ENCODE data around the gene MOCS3.

Gene MOCS3, protein sequence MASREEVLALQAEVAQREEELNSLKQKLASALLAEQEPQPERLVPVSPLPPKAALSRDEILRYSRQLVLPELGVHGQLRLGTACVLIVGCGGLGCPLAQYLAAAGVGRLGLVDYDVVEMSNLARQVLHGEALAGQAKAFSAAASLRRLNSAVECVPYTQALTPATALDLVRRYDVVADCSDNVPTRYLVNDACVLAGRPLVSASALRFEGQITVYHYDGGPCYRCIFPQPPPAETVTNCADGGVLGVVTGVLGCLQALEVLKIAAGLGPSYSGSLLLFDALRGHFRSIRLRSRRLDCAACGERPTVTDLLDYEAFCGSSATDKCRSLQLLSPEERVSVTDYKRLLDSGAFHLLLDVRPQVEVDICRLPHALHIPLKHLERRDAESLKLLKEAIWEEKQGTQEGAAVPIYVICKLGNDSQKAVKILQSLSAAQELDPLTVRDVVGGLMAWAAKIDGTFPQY

DNA sequence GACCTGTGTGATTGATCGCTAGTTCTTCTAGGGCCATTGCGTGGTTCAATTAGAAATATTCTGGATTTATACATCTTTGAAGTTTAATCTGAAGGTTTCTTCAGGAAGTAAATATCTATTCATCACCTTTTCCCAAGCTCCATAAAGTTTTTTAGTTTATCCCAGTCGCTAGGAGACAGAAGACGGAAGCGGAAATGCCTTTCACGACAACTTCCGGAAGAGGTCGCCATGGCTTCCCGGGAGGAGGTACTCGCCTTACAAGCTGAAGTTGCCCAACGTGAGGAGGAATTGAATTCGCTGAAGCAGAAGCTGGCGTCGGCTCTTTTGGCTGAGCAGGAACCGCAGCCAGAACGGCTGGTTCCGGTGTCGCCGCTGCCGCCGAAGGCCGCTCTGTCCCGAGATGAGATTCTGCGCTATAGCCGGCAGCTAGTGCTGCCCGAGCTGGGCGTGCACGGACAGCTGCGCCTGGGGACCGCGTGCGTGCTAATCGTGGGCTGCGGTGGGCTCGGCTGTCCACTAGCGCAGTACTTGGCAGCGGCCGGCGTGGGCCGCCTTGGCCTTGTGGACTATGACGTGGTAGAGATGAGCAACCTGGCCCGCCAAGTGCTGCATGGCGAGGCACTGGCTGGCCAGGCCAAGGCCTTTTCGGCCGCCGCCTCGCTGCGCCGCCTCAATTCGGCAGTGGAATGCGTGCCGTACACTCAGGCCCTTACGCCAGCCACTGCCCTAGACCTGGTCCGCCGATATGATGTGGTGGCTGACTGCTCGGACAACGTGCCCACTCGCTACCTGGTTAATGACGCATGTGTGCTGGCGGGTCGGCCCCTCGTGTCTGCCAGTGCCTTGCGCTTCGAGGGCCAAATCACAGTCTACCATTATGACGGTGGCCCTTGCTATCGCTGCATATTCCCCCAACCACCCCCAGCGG lies at the start of gene MOCS3:
Gene MOCS3 (plus strand): TSS at position 204 of the 928 bp plus-strand sequence. CDS start 25 bp downstream, at position 229.
- peak; percentile 91 for DNase-seq

DNA sequence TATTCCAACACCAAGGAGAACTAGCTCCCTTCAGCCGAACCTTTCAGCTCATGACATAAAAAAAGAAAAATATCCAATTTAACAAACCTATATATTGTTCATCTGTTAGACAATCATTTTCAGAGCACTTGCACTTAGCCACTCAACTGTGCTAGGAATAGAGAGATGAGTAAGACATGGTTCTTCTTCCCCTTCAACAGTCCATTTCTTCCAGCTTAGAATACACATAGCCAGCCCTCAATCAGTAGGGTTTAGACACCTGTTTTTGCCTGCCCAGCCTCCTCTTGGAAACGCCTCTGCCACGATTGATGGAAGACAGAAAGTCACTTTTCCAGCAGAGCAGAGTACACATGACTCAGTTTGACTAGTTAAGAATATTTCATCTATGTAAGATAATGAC lies 49.2 kb upstream of the MOCS3 start:
- DNase-seq = no peak

DNA sequence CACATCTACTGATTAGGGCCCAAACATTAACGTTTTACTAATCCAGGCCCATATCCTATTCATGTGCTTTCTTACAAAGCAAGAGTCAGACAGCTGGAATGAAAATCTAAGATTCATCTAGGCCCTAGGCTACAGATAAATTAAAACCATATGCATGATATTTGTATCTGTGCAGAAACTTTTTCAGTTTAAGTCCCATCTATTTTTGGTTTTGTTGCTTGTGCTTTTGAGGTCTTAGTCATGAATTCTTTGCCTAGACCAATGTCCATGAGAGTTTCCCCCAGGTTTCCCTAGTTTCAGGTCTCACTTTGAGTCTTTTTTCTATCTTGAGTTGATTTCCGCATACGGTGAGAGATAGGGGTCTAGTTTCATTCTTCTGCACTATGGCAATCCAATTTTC lies 47.6 kb upstream of the MOCS3 start:
- DNase-seq = peak; percentile 78

DNA sequence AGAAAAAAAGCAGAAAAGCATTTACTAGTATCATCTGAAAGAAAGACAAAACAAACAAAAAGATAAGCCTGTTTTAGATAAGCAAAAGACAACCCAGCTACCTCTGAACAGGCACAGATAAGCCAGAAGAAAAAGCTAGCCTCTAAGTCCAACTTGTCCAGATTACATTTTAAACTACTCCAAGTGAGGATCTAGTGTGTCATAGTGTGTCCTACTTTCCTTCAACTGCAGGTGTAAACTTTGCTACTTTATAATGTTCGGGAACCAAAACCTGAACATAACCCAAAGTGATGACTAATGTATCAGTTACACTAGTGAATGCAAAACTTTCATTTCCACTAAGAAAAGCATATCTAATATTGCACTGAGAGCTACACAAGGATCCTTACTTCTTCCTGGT lies 46.9 kb upstream of the MOCS3 start:
- DNase-seq = no peak

DNA sequence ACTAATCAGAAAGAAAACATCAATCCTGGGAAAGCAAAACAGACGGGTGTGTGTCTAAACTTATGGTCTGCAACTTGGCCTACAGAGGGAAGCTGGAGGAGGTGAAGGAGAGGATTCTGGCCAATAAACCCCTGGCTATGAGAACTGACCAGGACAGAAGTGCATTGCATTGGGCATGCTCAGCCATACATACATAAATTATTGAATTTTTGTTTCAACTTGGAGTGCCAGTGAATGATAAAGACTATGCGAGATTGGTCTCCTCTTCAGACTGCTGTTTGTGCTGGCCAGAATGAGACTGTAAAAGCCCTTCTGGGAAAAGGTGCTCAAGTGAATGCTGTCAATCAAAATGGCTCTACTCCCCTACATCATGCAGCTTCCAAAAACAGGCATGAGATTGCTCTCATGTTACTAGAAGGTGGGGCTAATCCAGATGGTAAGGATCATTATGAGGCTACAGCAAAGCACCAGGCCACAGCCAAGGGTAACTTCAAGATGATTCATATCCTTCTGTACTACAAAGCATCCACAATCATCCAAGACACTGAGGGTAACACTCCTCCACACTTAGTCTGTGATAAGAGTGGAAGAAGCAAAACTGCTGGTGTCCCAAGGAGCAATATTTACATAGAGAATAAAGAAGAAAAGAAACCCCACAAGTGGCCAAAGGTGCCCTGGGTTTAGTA lies 44.8 kb upstream of the MOCS3 start:
- DNase-seq = peak; percentile 43

DNA sequence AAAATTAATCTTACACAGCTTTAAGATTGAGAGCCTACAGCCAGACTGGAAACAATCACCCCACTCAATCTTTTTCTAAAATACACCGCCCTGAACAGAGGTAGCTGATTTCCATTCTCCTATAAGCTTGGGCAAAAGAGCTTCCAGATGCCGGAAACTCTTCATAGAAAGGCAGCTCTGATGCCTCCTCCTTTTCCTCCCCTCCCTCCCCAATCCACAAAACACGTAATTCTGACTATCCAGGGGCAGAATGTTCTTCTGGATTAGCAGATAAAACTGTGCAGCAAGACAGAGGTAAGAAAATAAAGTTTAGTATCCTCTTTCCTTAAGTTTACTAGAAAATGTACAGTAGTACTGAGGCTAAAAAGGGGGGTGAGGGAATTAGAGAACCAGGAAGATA lies 43.2 kb upstream of the MOCS3 start:
- DNase-seq = peak; percentile 37

DNA sequence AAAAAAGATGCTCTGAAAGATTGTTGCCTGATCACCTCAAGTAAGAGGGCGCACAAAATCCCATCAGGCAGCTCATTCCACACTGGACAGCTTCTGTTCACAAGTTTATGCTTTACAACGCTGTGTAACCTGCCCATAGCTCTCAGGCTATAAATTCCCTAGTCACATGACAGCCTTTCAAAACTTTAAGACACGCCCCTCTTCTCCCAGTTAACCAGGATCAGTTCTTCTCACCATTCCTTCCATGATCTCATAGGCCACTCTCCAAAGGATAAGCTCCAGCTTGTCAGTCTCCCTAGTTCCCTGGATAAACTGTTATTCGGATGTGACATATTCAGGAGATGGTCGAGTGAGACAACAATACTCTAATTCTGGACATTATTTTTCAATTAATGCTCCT lies 42.4 kb upstream of the MOCS3 start:
- DNase-seq = no peak

DNA sequence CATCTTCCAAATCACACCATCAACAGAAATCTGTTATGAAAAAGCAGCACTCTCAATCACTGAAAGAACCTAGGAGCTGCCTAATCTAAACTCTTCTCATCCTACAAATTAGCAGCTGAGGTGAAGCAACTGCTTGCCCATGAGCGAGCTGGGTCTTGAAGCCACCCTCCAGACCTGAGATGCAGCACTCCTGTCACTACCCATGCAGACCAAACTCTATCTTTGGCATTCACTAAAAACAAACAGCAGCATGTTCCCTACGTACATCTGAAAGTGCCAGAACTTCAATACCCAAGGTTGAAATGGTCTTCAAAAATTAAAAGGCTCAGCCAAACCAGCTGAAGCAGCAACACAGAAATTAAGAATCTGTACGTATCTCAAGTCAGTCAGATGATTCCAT lies 41.7 kb upstream of the MOCS3 start:
- DNase-seq = no peak

DNA sequence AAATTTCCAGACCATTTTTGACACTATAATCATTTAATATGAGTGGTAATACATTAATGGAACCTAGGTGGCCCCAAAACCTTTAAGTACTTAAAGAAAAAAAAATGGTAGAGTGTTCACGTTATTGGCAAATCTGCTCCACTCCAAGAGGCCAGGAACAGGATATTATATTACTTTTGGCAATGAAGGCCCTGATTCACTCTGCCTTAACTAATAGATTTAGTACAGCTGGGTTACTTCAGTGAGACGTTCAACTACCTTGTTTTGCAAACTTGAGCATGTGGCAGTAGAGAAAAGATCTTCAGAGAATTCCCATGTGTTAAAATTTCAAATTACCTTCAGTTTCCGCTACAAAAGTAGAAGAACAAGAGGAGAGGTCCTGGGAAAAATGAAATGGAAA lies 40.2 kb upstream of the MOCS3 start:
- no peak for DNase-seq

DNA sequence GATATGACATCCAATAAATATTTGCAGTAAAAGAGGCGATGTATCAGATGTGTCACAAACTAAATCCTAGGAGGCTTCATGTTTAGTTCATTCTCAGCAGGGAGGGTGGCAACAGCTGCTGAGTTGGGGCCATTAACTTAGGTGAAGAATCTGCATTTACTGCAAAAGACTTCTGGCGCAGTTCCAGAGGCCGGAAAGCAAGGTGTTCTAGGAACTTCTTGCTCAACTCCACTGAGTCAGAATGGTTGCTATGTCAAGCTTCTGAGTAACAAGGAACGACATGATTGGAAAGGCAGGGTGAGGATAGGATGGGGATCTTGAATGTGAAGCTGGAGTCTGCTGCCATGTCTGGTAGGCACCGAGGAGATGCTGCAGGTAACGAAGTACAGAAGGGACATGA lies 39.1 kb upstream of the MOCS3 start:
- no peak for DNase-seq

DNA sequence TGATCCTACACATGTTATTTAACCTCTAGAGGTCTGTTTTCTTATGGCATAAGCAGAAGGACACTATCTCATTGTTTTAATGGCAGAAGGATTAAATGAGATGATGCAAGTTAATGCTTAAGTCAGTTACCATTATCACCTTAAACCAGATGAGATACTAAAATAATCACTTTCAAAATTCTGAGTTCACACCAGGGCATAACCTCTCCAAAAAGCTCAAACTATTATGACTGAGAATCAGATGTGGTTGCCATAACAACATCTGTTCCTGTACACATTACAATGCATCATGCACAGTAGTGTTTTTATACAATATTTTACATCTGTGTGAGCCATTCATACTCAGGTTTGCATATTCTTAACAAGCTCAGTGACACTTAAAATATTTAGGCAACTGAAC lies 37.6 kb upstream of the MOCS3 start:
- DNase-seq = no peak

DNA sequence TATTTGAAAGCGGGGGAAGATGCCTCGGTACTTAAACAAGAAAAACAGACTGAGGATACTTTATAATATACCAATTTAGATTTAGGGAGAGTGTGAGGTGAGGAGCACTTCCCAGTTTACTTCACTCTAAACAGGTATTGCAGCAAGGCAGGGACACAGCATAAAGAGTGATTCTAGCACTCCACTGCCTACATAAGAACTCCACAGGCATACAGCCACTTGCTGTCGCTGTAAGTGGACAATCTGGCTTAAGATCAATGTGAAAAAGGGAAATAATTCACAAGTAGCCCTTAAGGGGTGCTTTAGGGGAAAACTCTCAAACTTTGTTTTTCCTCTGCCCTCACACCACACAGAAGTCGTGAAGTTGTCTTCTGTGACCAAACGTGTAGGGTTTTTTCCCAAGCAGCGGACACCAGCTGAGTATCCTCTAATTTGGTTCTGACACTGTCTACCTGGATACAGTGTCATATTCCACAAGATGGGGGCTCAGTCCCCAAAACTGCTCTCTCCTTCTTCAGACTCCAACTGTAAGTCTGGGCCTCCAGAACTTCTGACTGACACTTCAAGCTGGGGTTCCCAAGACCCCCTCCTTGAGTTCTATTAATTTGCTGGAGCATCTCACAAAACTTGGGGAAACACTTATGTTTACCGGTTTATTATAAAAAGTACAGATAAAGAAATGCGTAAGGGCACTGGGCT lies 36.7 kb upstream of the MOCS3 start:
- DNase-seq = no peak

DNA sequence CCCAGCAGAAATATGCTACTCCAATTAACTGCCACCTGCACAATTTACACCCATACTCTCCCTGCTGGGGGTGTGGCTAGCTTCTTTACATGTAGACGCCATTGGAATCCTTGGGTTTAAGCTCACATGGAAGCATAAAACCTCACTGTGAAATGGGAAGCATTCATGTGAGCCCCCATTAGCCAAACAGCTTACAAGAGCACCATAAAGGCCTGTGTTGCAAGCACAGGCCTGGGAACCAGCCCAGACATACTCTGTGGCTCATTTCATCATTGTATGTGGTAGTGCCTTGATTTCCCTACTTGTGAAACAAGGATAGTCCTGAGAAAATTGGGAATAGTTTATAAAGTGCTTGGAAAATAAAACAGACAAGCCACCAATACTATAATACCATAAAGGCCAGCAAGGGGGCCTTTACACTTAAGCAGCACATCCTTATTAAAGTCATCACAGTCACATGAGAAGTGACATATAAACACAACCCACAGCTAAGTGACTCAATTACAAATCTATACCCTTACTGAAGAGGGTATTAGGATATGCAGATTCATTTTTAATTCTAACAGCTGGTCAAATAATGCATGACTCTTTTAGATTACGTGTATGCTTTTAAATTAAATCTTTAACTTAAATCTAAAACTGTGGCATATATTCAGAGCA lies 34.2 kb upstream of the MOCS3 start:
- DNase-seq = no peak

DNA sequence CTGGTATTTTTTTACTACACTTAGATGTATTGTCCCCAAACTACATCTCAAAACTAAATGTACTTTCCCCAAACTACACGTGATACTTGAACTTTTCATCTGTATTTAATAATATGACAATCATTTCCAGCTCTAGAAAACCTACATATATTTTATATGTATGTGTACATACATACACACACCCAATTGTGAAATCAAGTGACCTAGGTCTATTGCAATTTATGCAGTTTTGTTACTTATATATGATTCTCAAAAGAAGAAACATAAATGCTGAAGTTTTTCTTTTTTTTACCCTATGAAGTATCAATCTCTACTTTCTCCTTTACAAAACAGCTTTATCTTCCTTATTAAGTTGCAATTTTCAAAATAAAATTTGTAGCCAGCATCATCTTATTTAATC lies 32.1 kb upstream of the MOCS3 start:
- no peak for DNase-seq

DNA sequence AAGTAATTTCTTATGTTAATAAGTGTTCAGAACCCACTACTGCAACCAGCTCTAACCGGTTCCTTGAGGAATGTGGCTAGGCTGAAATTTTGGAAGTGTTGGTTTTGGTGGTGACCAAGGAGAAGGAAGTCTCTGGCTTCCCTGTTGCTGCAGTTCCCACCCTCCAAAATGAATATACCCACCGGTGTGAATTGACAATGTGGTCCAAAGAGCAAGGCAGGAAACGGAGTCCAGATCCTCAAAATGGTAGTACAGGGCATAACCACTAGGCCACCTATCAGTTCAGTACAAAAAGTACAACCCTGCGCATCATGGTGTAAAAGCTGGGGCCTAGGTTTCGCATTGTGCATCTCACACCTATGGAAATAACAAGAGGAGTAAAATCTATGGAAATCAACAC lies 30.1 kb upstream of the MOCS3 start:
- DNase-seq = no peak

DNA sequence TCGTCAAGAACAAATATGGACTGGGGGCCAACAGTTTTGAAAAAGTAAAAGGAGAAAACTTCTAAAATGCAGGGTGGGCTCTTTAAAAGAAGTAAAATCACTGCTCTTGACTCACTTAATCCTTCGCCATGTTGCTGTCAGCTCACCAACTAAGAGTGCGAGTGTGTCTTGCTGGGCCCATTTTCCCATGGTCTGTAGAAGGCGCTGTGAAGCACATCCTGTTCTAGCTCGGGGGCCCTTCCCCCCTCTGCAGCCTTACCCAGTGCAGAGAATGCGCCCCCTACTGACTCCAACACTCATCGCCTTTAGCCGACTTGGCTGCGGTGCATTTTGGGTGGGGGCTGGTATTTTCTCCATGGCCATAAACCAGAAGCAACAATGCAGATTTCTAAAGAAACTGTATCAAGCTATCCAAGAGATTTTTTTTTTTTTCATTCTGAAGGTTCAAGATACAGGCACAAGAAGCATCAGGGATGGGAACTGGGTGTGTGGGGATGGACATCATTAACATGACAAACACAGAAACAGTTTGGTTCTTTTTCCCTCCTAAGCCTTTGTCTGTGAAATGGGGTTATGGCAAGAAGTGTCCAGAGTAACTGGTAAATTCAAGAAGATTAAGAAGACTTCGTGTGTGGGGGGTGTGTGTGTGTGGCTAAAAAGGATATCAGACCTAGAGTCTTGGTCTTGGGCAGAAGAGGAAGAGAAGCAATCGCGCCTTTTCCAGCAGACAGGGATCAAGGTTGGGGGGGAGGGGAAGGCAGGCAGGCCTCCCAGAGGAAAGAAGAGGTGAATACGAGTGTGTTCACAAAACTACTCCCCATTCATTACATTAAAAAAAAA lies 29.1 kb upstream of the MOCS3 start:
- DNase-seq = peak; percentile 92

DNA sequence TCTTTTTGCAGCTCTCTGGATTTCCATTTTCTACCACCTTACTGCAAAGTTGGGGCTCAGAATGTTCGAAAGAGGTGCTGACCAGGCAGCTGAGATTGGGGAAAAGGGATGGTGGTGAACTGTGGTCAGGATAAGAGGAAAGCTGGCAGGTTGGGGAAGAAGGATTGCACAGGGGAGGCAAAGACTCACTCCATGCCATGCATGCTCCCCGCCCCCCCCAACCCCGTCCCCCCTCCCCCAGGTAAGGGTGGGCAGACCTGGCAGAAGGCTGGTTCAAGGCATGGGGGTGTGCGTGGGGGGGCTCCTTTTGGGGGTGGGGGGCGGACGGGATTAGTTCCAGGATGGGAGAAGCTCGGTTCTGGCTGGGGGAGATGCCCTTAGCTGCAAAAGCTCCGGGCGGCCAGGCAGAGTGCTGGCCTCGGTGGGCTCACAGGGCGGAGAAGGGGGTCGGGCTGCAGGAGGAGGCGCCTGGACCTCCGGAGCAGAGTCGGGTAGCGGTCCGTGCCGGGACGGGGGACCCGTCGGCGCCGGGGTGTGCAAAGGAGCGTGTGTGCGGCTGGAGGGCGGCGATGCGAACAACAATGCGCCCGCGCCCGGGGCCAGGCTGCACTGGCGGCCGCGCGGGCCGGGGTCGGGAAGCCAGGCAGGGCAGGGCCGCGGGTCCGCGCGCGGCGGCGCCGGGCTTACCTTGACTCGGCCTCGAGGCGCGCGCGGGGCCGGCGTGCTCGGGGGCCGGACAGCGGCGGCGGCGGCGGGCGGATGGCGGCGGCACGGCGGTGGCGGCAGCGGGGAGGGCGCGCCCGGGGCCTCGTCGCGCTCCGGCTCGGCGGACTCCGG lies 28.3 kb upstream of the MOCS3 start:
- DNase-seq = no peak

DNA sequence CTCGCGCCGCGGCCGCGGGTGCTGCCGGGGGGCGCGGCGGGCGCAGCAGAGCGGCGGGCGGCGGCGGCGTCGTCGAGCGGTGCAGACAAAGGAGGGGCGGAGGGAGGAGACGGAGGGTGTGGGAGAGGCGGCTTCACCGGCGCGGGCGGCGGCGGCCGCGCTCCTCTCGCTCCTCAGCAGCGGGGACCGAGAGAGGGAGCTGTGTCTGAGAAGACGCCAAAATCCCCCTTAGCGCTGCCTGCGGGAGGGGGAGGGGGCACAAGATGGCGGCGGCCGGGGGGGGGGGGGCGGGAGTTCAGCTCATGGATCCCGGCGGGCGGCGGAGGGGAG lies 27.7 kb upstream of the MOCS3 start:
- DNase-seq = no peak

DNA sequence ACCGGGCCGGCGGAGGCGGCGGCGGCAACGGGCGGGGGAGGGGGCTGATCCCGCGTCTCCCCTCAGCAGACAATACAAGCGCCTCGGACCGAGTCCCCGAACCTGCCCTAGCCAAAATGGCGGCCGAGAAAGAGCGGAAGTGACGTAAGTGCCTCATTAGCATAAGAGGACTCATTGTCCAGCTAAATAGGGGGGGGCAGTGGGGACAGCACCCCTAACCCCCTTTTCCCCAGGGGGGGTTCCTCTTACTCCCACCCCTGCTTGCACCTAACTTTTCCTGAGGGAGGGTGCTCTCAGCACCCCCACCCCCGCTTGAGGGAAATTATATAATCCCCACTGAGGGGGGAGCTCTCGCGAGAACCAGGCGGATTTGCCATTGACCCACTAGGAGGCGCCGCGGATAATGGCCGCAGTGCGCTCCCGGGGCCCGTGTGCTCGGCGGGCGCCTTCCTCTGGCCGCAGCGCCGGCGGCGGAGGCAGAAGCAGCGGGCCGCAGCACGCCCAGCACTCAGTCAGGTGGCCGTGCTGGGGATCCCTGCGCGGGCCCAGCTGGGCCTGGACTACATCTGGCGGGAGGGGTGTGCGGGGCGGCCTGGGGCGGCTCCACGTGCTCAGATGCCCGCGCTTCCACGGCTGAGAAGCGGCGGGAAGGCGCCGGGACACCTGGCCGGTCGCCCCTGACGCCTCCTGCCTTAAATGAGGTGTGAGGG lies 27.2 kb upstream of the MOCS3 start, which contains the start of gene ADNP:
Gene ADNP (minus strand): TSS at position 132 of the 710 bp plus-strand sequence. CDS start 27,441 bp downstream, outside the sequence.
- peak; percentile 85 for DNase-seq
